GM12873 (cell line): ENCODE results near the gene ZNF526.

Experiments
- CTCF ChIP-seq: IDR thresholded peaks from 2 replicates; pipeline ENCODE4 v1.5.1; 2012; ENCODE audit warnings: low read depth, mild to moderate bottlenecking, moderate library complexity, low read length, control low read depth; ENCODE audit not compliant: insufficient read depth; ENCODE audit errors: missing control alignments

ZNF526 gene

GRCh38 chr19:42203700-42204099, 16.4 kb upstream of the ZNF526 start:
- no peak for TF ChIP-seq CTCF

- no peak for TF ChIP-seq CTCF
Observed at GRCh38 chr19:42204664-42205063, 15.4 kb upstream of the ZNF526 start.

- TF ChIP-seq CTCF: no peak
Observed at GRCh38 chr19:42206871-42207755, 13.0 kb upstream of the ZNF526 start.

GRCh38 chr19:42207767-42208271, 12.3 kb upstream of the ZNF526 start:
- no peak for TF ChIP-seq CTCF

- TF ChIP-seq CTCF: no peak
Observed at GRCh38 chr19:42208612-42209011, 11.5 kb upstream of the ZNF526 start.

- no peak for TF ChIP-seq CTCF
Observed at GRCh38 chr19:42212886-42213285, 7.2 kb upstream of the ZNF526 start.

- no peak for TF ChIP-seq CTCF
Observed at GRCh38 chr19:42214810-42215485, 5.2 kb upstream of the ZNF526 start.
